Measurements from ENCODE around the gene AP2A2.
A peak's percentile ranks its signal among the peaks of the same experiment; 100 is the strongest.

The AP2A2 gene

DNA sequence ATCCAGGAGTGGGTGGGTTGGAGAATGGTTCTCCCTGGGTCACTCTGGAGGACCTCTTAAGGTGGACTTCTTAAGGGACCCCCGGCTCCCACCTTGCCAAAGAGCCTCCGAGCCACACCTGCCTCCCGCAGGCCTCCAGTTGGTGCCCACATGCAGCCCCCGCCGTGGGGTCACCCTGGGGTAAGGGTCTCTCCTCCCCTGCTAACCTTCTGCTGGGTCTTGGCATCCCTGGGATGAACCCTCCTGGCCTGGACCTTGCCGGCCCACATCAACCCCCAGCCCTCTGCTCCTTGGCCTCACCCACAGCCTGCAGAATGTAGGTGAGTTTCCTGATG is 123.4 kb downstream of the AP2A2 start:
- no peak for DNase-seq
- H3K27me3 ChIP-seq (replicated peaks), result peaks cover 1% of the 10 kb centered on the region
- H3K27ac ChIP-seq, result no peak overlapping the region
- TF ChIP-seq, protein P1, sequence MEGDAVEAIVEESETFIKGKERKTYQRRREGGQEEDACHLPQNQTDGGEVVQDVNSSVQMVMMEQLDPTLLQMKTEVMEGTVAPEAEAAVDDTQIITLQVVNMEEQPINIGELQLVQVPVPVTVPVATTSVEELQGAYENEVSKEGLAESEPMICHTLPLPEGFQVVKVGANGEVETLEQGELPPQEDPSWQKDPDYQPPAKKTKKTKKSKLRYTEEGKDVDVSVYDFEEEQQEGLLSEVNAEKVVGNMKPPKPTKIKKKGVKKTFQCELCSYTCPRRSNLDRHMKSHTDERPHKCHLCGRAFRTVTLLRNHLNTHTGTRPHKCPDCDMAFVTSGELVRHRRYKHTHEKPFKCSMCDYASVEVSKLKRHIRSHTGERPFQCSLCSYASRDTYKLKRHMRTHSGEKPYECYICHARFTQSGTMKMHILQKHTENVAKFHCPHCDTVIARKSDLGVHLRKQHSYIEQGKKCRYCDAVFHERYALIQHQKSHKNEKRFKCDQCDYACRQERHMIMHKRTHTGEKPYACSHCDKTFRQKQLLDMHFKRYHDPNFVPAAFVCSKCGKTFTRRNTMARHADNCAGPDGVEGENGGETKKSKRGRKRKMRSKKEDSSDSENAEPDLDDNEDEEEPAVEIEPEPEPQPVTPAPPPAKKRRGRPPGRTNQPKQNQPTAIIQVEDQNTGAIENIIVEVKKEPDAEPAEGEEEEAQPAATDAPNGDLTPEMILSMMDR (IDR thresholded peaks at IDR 0.05; ENCODE audit: low read depth, low read length, missing control alignments), result no peak
- no peak overlapping the region for H3K4me3 ChIP-seq (ENCODE audit: low read depth, low read length)
- no peaks in the 10 kb centered on the region for H3K36me3 ChIP-seq (replicated peaks)
- in situ Hi-C loops (cut with HindIII; ENCODE audit: low pct_ligation_motif_present, low sequenced_read_pairs), result loop anchor here (25.0 kb wide), 1 partner anchor 137 kb away; the partner anchor contains the start of gene CHID1

- DNase-seq, result no peak
- no peak overlapping the region for H3K27ac ChIP-seq
- no peaks in the 10 kb centered on the region for H3K36me3 ChIP-seq (replicated peaks)
- H3K27me3 ChIP-seq (replicated peaks), result peaks cover 1% of the 10 kb centered on the region
- no peak overlapping the region for H3K4me3 ChIP-seq (ENCODE audit: low read depth, low read length)
- in situ Hi-C loops (cut with HindIII; ENCODE audit: low pct_ligation_motif_present, low sequenced_read_pairs), result loop anchor here (25.0 kb wide), 1 partner anchor 137 kb away; the partner anchor contains the start of gene CHID1
- TF ChIP-seq, protein P1 (IDR thresholded peaks at IDR 0.05; ENCODE audit: low read depth, low read length, missing control alignments), result no peak
These were observed 123.8 kb downstream of the AP2A2 start for GRCh38 chr11:1049431-1049891.

DNA sequence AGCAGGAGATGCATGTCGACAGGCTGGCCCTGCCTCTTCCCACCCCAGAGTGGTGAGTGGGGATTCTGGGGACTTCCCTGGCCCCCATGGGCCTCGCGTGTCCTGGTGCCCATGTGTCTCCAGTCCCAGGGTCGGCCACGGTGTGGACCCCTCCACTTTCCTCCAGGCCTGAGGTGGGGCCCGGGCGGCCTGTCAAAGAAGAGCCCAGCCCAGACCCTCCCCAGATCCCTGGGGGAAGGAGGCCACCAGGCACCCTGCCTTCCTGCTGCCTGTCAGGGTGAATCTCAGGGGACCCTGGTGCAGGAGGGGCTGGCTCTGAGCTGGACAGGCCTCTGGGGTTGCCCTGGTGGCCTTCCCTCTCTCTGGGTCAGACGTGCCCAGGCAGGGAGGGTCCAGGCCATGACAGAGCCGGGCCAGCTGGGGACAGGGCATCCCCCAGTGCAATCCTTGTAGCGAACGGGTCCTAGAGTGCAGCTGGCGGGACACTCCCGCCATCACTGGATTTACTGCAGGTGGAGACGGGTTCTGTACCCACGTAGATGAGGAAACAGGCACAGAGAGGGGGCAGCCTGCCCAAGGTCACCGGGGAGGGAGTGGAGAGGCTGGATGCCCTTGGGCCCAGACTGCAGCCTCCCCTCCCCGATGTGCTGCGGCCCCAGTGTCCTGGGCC is 124.4 kb downstream of the AP2A2 start:
- DNase-seq, result no peak
- Histone ChIP-seq H3K27ac (no peak overlapping the region), H3K36me3 (replicated peaks) (no peaks in the 10 kb centered on the region), H3K4me3 (ENCODE audit: low read depth, low read length) (no peak overlapping the region), H3K27me3 (replicated peaks) (peaks cover 1% of the 10 kb centered on the region)
- in situ Hi-C loops (cut with HindIII; ENCODE audit: low pct_ligation_motif_present, low sequenced_read_pairs), result loop anchor here (25.0 kb wide), 1 partner anchor 138 kb away; the partner anchor contains the start of gene CHID1
- TF ChIP-seq, protein P1 (IDR thresholded peaks at IDR 0.05; ENCODE audit: low read depth, low read length, missing control alignments), result no peak

DNA sequence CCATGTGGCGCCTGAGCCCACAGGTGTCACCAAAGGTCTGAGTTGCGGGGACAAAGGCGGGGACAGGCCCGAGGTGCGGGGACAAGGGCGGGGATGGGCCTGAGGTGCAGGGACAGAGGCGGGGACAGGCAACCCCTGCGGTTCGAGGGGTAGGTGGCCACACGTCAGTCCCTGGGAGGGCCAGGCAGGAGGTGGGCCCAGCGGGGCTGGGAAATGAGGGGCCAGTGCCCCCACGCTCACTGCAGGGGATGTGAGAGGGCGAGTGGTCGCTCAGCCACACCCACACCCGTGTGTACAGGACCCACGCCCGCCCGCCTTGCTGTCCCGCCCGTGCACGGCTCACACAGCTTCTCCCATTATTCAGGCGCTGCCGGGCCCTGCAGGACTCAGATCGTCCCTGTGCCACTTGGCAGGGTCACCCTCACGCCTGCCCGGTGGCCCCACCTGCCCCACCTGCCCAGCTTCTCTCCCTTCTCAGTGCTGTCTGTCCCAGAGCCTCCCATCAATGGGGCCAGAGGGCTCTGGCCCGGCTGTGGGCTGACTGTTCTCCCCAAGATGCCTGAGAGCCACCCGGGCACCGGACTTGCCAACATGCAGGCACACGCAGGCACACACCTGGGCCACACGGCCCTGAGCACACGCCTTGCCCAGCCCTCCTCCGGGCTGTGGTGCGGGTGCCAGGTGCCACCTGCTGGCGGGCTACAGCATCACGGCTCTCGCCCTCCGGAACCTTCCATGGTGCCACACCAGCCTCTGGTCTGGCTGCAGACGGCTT is 125.1 kb downstream of the AP2A2 start:
- DNase-seq, result peak; percentile 23
- in situ Hi-C loops (cut with HindIII; ENCODE audit: low pct_ligation_motif_present, low sequenced_read_pairs), result no loop called here
- Histone ChIP-seq H3K27me3 (replicated peaks) (peaks cover 1% of the 10 kb centered on the region), H3K4me3 (ENCODE audit: low read depth, low read length) (no peak overlapping the region), H3K27ac (no peak overlapping the region), H3K36me3 (replicated peaks) (no peaks in the 10 kb centered on the region)
- TF ChIP-seq, protein P1 (IDR thresholded peaks at IDR 0.05; ENCODE audit: low read depth, low read length, missing control alignments), result peak; percentile 94

- DNase-seq, result no peak
- H3K27me3 ChIP-seq (replicated peaks), result peaks cover 1% of the 10 kb centered on the region
- in situ Hi-C loops (cut with HindIII; ENCODE audit: low pct_ligation_motif_present, low sequenced_read_pairs), result no loop called here
- H3K4me3 ChIP-seq (ENCODE audit: low read depth, low read length), result no peak overlapping the region
- H3K27ac ChIP-seq, result no peak overlapping the region
- H3K36me3 ChIP-seq (replicated peaks), result no peaks in the 10 kb centered on the region
- TF ChIP-seq, protein P1 (IDR thresholded peaks at IDR 0.05; ENCODE audit: low read depth, low read length, missing control alignments), result no peak
These were observed 125.9 kb downstream of the AP2A2 start for GRCh38 chr11:1051356-1052132.
